Stimulated activated CD8-positive, alpha-beta memory T cell treated with anti-CD3 and anti-CD28 coated beads, Interleukin-7, amount 100 ng/mL, for 1 hour (primary cell): ENCODE data around the gene C11orf91.
"Not testable (repeated sequence)": the region's sequence is repeated elsewhere in the genome, so short reads cannot be mapped to it uniquely, and the experiment has no call there.

Experiments
- DNase-seq, 2 donors: peaks; one replicate each; pipeline ENCODE4 v3.0.0-alpha.2; 2020; ENCODE audit warnings: low read depth in 2 of 2

The C11orf91 gene

DNA sequence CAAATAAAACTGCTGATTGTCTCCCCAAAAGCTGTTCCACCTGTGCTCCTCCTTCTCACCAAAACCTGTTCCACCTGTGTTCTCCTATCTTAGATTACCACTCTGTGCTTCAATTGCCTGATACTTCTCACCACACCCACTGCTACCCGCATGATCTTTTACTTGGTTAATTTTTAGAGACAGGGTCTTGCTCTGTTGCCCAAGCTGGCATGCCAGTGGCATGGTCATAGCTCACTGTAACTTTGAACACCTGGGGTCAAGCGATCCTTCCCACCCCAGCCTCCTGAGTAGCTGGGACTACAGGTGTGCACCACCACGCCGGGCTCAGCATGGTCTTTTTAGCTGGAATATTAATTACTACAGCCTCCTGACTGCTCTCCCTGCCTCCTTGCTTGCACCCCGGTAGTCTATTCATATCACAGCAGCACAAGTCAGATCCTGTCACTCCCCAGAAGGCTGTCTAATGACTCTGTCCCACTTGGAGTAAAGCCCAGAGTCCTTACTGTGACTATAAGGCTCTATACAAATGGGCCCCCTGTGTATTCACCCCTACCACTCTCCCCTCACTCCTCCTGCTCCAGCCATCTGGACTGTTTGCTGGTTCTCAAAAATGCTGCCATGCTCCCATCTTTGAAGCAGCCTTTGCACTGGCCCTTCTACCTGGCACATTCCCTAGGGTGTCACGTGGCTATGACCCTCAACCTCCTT lies 3.5 kb downstream of the C11orf91 start:
- no peak for DNase-seq

DNA sequence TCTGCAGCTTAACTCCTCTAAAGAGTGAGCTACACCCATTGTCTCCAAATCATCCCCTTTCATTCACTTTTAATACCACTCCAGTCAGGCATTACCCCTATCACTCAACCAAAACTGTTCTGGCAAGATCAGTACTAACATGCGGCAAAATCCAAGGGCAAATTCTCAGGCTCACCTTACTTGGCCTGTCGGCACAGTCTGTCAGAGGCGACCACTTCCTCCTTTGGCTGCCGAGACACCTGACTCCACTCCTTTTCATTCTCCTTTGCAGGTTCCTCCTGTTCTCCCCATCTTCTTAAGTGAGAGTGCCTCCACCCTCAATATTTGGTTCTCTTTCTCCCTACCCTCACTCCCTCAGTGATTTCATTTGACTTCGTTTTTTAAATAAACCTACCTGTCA lies 4.2 kb downstream of the C11orf91 start:
- DNase-seq, result no peak

DNA sequence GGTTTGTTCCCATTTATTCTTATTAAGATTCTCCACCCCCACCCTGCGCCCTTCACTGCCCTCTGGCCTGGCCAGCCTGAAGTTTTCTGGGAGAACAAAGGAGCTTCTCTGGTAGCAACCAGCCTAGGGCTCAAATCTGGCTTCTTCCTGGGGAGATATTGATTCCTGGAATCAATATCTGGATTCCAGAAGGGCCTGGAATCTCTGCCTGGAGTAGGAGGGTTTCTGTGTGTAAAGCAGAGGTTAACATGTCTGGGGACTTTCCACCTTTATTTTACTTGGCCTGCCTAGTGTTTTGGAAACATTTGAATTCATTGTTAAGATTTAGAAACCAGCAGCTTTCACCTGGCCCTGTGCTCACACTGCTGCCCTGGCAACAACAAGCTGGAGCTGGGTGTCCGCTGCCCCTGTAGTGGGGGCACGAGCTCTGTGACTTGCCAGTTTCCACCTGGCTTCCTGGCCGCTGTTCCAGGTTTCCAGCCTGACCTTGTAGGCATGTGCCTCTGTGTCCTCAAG lies 5.5 kb downstream of the C11orf91 start:
- no peak for DNase-seq

DNA sequence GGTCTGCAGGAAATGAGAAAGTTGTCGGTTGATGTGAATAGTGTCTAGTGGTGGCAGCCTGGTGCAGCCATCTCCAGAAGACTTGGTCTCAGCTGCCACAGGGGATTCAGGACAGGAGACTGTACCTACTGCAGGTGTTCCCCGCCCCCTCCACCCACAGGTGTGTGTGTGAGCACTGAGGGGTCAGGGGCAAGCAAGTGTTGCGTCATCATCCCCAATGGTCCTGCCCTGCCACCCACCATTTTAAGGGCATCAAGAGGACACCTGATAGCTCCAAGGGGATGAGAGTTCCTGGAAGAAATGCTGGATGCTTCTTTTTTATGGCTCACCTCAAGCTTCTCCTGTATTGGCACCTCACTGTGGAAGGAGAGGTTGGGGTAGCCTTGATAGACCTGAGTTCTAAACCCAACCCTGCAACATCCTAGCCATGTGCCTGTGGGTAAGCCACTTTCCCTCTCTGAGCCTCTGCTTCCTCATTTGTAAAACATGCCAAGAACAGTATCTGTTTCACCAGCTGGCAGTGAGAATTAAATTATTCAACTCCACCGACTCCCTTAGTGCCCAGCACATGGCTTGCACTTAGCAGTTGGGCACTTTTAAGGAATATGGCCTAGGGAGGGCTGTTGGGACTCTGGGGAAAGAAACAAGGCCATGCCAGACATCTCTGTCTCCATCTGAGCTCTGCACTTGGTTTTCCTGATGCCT lies 6.1 kb downstream of the C11orf91 start:
- no peak for DNase-seq

DNA sequence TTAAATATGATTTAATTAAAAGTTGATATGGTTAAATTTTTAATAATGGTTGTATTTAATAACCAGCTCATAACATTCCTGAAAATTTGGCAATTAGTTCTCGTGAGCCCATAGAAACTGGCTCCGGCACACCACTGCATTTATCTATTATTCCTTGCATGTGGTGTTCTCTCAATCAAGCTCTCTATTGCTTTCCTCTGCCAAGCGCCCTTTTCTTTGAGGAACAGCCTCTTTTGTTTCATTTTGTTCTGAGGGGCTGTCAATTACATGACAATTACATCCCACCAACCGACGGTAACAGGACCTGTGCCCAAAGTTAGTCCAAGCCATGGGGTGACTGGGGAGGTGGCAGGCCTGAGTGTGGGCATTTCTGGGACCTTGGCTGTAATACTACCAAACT lies 8.1 kb downstream of the C11orf91 start:
- no peak for DNase-seq

DNA sequence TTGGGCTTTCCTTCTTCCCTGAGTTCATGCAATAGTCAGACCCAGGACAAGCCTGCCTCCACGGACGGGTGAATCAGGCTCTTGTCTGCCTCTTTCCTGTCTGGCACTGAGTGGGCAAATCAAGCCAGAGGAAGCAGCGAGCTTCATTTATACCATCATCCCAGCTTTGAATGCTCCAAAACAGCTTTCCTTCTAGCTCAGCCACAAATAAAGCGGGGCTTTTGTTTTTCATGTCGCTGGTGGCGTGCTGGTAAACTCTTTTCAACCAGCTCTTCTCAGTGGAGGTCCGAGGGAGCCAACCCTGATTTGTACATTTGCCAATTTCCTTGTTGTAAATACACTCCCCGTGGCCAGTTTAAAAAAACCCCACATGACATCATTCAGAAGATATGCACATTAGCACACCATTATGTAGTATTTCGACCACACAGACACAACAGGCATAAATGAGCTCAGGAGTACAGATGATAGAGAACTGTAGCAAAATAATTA lies 8.6 kb downstream of the C11orf91 start:
- DNase-seq, result no peak

DNA sequence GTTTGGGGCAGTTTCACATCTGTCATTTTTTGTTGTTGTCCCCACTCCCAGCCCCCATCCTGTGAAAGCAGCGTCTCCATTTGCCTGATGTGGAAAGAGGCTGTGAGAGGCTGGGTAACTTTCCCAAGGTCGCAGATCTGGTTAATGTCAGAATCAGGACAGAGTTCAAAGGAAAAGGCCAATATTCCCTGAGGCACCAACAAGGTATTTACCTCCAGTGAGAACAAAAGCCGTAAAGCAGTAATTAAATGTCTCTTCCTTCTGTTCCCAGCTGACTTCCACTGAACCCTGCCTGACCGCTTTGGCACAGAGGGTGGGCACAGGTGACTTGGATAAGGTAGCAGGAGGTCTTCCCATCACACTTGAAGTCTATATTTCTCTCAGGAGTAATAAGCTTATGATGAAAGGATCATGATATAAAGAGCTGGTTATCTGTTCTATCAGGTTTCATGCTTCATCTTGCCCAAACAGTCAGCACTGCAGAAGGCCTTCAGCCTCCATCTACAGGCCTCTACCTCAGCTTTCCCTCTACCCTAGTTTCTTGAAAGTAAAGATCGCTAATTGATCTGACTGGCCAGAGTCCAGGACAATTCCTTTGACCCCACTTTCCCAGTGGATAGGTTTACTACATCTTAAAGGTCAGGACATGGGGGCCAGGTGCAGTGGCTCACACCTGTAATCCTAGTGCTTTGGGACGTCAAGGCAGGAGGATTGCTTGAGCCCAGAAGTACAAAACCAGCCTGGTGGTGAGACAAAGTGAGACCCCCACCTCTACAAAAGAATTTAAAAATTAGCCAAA lies 9.4 kb downstream of the C11orf91 start:
- no peak for DNase-seq

DNA sequence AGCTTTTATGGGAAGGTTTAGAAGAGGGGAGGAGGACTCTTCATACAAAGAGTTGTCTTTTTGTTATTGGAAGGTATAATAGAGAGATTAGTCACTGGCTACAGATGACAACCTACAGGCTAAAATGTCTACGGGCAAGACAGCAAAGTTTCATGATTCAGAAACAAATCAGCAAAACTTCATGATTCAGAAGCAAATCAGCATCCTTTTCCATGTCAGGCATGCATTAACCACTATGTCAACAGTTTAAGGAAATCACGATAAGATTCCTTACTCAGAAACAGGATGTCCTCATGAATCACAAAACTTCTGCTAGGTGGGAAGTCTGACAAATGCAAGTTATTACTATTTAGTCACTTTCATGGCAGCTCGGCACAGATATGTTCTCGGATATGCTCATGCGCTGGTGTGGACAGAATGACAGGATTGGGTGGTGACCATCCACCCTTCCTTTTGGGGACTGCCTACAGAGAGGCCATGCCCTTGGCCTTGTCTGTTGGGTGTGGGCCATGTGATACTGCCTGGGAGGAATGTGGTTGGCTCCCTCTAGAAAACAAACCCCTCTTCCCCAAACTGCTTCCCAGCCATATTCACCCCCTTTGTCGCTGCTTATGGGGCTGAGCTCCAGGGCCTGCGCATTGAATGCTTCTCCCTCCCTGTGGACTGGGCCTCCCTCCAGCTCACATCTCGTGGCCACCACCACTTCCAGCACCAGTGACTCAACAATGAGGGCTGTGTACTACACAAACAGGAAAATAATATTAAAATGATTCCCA lies 10.1 kb downstream of the C11orf91 start:
- no peak for DNase-seq

DNA sequence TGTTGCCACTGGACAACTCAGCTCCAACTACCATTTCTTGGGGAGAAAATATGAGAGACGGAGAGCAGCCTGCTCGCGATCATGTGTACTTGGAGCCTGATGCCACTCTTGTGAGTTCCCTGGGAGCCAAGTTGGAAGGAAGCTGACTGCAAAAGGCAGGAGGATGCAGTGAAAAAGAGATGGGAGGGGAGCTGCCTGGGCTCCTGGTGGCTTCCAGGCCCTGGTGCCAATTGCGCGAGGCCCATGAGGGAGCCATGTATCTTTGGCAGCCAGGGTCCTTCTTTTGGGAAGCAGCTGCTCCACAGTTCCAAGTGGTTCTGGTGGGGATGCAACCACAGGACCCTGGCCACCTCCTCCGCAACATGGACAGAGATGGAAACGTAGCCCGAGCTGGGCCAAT lies 11.1 kb downstream of the C11orf91 start:
- no peak for DNase-seq

DNA sequence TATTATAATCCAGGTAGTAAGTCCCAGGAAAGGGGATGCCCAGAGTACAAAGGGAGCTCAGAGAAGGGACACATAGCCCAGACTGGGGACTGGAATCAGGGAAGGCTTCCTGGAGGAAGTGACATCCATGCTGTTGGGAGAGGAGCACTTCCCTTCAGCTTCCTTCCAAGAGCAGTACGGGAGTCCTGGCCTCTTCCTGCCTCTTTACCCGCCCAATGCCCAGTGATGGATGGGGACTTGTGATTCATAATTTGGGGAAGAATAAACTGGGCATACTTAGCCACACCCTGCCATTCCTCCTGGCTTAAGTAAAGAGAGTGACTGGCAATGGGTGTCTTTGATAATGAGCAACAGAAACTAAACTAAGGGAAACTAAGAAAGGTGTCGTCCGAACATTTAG lies 11.5 kb downstream of the C11orf91 start:
- DNase-seq, result no peak

DNA sequence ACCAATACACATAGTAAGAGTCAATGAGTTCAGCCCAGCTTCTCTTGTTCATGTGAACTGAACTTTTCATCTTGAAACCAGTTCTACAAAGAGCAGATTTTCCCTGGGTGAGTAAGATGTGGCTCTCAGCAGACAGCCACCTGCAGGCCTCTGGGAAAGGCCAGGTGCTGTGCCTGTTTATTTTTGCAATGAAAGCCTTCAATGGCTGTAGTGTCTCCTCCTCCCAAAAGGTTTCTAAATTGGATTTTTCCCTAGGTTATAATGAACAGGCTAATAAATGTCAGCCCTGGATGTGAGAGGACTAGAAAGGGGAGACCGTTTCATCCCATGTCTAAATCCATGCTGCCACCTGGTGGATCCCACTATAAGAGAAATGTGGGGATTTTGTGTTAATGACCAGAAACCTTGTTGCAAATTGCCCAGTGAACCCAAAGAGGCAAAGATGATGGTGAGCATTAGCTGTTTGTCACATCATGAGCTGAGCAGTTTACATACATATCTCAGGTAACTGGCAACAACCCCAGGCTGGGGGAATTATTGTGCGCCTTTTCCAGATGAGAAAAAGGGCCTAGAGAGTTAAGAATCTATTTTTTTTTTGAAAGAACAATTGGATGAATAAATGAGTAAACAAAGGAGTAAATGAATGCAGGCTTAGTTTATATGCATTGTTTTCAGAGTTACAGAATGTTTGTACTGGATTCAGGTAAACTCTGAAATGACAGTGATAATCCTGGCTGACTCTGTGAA lies 12.7 kb downstream of the C11orf91 start:
- DNase-seq, result no peak

DNA sequence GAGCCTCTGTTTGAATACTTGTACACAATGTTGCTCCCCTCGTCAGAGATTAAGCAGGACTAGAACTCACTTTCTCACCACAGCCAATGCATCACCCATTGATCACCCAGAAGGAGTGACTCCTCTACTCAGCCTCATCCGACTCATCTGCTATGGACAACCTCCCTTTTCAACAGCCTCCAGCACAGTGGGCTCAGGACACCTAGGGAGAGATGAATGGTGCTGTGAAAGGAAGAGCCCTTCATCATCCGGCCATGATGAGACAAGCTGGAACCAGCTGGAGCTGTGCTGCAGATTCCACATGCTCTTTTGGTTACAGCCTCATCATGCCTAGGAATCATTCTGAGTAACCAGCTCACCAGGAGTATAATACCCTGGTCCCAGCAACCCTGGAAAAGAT lies 15.5 kb downstream of the C11orf91 start:
- no peak for DNase-seq

DNA sequence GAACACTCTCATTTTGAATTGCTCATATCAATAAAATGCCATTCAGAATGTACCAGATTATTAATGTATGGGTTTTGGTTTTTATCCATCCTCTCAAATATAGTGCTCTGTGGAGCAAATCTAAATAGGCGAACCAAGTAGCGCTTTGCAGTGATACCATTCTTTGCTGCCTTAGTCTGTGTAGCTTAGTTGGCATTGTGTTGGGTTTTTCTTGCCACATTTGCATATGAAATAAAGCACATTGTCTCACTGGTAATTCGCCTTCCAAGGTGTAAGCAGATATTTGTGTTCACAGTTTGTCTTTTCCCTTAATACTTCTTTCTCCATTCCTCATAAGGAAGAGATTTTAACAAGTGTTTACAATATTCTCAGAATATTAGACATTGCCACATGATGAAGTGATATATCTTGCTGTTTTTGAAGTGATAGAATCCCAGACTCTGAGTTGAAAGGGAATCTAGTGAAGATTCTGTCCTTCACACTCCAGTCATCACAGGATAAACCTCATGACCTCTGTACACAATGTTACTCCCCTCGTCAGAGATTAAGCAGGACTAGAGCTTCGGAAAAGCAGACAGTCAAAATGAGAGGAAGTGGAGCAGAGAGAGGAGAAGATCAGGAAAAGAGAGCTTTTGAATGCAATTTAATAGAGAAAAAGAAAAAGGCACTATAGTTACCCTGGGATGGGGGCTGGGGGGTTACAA lies 16.5 kb downstream of the C11orf91 start:
- no peak for DNase-seq

DNA sequence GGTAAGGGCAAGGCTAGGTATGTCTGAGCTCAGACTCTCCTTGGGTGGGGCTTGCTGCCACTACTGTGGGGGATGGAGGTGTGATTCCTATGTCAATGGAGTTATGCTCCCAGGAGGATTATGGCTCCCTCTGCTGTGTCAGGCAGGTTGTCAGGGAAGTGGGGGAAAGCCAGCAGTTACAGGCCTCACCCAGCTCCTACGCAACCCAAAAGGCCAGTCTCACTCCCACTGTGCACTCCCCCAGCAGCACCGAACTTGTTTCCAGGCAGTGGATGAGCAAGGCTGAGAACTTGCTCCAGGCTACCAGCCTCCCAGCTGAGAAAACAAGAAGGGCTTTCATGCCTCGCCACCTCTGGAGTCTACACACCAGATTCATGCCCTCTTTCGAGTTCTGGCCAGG lies 18.2 kb downstream of the C11orf91 start:
- no peak for DNase-seq

DNA sequence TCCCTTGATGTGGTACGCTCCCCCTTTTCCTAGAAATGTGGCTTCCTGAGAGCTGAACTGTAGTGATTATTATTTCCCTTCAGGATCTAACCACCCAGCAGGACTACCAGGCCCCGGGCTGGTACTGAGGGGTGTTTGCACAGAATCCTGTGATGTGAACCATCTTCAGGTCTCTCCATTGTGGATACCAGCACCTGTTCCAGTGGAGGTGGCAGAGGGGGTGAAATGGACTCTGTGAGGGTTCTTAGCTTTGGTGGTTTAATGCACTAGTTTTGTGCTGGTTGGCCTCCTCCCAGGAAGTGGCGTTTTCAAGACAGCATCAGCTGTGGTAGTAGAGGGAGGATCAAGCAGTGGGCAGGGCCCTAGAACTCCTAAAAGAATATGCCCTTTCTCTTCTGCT lies 18.6 kb downstream of the C11orf91 start:
- DNase-seq, result no peak

DNA sequence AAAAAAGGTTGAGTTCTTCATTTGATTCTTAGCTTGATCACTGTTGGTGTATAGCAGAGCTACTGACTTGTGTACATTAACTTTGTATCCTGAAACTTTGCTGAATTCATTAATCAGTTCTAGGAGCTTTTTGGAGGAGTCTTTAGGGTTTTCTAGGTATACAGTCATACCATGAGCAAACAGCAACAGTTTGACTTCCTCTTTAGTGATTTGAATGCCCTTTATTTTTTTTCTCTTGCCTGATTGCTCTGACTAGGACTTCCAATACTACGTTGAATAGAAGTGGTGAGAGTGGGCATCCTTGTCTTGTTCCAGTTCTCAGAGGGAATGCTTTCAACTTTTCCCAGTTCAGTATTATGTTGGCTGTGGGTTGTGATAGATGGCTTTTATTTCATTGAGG lies 22.0 kb downstream of the C11orf91 start:
- not testable (repeated sequence) for DNase-seq

DNA sequence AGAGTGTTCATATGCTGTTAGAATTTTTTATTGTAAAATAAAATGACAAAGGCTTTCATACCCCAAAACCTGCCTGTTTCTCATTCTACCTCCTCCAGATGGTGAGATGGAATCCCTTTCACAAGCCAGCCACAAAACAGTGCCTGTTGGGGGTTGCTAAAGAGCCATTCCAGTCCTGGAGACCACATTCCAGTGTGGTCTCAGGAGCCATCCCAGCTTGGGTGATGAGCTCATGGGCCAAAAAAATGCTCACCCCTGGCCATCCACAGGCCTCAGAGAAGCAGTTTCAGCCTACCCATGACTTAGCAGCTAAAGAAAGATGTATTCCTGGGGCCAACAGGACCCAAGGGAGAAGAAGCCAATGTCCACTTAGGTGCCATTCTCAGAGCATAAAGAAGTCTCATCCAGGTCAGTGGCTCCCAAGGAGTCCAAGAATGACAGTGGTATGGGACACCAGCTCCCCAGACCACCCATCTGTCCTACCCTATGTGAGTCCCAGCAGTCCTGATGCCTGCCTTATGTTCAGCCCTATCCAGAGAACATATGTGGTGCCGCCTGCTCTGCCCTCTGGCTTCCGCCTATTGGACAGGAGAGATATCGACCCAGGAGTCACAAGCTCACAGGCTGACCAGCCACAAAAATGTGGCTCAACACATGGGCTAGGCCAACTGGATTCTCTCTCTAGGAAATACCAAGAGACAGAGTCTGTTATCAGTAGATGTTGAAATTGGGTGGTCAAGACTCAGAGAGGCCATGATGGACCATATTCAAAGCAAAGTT lies 26.4 kb downstream of the C11orf91 start:
- no peak for DNase-seq

DNA sequence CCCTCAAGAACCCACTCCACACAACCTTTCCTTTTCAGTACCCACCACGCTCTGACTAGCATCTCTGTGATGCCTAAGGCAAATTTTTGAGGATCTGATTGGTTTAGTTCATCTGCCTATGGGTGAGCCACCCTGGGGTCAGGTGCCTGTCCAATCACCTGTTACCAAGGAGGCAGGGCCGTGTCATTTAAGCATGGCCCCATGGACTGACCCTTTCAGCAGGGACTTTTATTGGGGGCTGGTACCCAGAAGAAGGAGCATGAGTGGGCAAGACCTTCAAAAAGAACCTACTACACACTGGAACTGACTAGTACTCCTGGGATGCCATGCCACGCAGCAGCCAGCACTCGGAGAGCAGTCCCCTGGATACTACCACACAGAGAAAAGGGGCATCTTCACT lies 28.4 kb downstream of the C11orf91 start:
- DNase-seq, result no peak

DNA sequence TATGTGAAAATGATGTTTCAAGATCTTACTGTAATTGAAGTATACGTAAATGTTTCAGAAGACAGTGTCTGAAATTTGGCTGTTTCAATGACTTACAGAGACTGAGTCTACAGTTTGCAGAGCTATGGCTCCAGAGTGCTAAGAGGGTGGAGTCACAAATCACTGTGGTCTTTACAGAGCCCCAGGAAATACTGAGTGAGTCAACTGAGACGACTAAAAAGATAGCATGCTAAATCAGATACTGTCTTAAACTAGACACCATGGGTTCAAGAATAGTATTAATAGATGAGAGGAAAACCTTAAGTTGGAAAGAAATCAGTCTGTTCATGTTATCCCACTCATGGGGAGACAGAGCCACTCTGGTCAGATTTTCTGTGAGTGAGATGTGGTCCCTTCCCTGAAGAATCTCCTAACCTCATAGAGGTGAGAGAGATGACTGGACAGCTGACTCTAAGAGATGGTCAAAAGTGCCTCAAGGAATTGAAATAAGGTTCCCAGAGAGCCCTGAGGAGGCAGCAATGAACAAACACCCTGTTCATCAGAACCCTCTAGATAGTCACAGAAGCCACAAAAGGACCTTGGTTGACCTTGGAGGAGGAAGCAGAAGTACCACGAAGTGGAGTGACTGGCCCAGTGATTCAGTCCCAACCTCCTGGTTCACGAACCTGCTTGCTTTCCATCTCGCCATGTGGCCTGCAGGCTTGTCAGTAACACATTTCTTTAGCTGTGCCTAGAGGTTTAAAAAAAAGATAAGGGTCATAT lies 30.2 kb downstream of the C11orf91 start:
- no peak for DNase-seq
